HT-29 (cell line): ENCODE data around the gene IPO9. TPM values are rescaled to one million over a fixed set of nuclear protein-coding genes. Genes with fewer than 3 reads are reported as not detected.
"Not testable (repeated sequence)": the region's sequence is repeated elsewhere in the genome, so short reads cannot be mapped to it uniquely, and the experiment has no call there.

Source experiments
- DNase-seq: peaks from one replicate; pipeline ENCODE4 v3.0.0-alpha.2; 2015; ENCODE audit warnings: low spot score
- total RNA-seq: library from RNA; depleted of rRNA; stranded (reverse); fragments of >200 nt; shearing (Covaris generic); gene quantifications from 2 replicates; pipeline ENCODE4 v1.2.3, GENCODE V29; 2014

IPO9 gene
- total RNA-seq, 1 experiment from 2014 or later: 39.6 TPM

GRCh38 chr1:201809876-201810275 lies 19.1 kb upstream of the IPO9 start:
- DNase-seq: no peak

GRCh38 chr1:201810466-201811216 lies 18.3 kb upstream of the IPO9 start:
- no peak for DNase-seq

- no peak for DNase-seq
Measured at GRCh38 chr1:201813226-201813625, 15.7 kb upstream of the IPO9 start.

GRCh38 chr1:201816309-201816854 lies 12.6 kb upstream of the IPO9 start:
- no peak for DNase-seq

- DNase-seq: no peak
Measured at GRCh38 chr1:201818971-201819750, 9.8 kb upstream of the IPO9 start.

- DNase-seq: no peak
Measured at GRCh38 chr1:201820413-201820812, 8.5 kb upstream of the IPO9 start.

GRCh38 chr1:201825245-201825644 lies 3.7 kb upstream of the IPO9 start:
- DNase-seq: no peak

GRCh38 chr1:201826830-201827229 lies 2.1 kb upstream of the IPO9 start:
- DNase-seq: no peak

GRCh38 chr1:201827321-201828216 lies 1.4 kb upstream of the IPO9 start:
- no peak for DNase-seq

GRCh38 chr1:201828217-201828819 lies 639 bp upstream of the IPO9 start:
- no peak for DNase-seq

GRCh38 chr1:201831371-201831770 lies 2.4 kb downstream of the IPO9 start:
- DNase-seq: no peak

- no peak for DNase-seq
Measured at GRCh38 chr1:201834621-201835020, 5.7 kb downstream of the IPO9 start.

- DNase-seq: no peak
Measured at GRCh38 chr1:201838381-201838780, 9.4 kb downstream of the IPO9 start.

GRCh38 chr1:201839089-201839488 lies 10.1 kb downstream of the IPO9 start:
- not testable (repeated sequence) for DNase-seq

- no peak for DNase-seq
Measured at GRCh38 chr1:201840055-201840454, 11.1 kb downstream of the IPO9 start.

- DNase-seq: no peak
Measured at GRCh38 chr1:201840490-201840889, 11.5 kb downstream of the IPO9 start.

- no peak for DNase-seq
Measured at GRCh38 chr1:201841265-201841912, 12.4 kb downstream of the IPO9 start.

- DNase-seq: no peak
Measured at GRCh38 chr1:201842472-201843027, 13.6 kb downstream of the IPO9 start.

GRCh38 chr1:201845331-201846083 lies 16.6 kb downstream of the IPO9 start:
- DNase-seq: no peak

GRCh38 chr1:201847150-201847549 lies 18.2 kb downstream of the IPO9 start:
- no peak for DNase-seq
